Panc1 (cell line): ENCODE measurements around the gene TAL1.
"Not testable (repeated sequence)": the region's sequence is repeated elsewhere in the genome, so short reads cannot be mapped to it uniquely, and the experiment has no call there.

Source experiments
- CTCF ChIP-seq: fragments of 450-650 bp; IDR thresholded peaks from 2 replicates; pipeline ENCODE4 v1.5.1; 2017; ENCODE audit warnings: mild to moderate bottlenecking
- POLR2AphosphoS5 ChIP-seq: IDR thresholded peaks from 2 replicates; pipeline ENCODE4 v1.6.1; 2012; ENCODE audit warnings: mild to moderate bottlenecking, low read depth, low read length, moderate library complexity
- REST ChIP-seq, 2 experiments: IDR thresholded peaks; 2 replicates each; pipeline ENCODE4 v1.6.1; 2011 to 2012; ENCODE audit warnings: low read depth in 2 of 2, control low read depth in 1 of 2, low read length in 1 of 2, mild to moderate bottlenecking in 1 of 2, moderate library complexity in 1 of 2; ENCODE audit not compliant: insufficient read depth in 1 of 2
- SIN3A ChIP-seq: IDR thresholded peaks from 2 replicates; pipeline ENCODE4 v1.6.1; 2012; ENCODE audit warnings: low read depth, mild to moderate bottlenecking, low read length, moderate library complexity, borderline replicate concordance; ENCODE audit not compliant: insufficient read depth
- TCF7L2 ChIP-seq: IDR thresholded peaks from 2 replicates; pipeline ENCODE4 v1.6.1; 2011; ENCODE audit warnings: mild to moderate bottlenecking, low read depth, low read length, inconsistent platforms

- TF ChIP-seq CTCF; TCF7L2; SIN3A; REST (IDR thresholded peaks at IDR 0.05; ENCODE audit: insufficient read depth in 1 of 2, low read depth in 2 of 2, low read length in 1 of 2); POLR2AphosphoS5: not testable (repeated sequence)
Measured at GRCh38 chr1:47265529-47265928, 33.5 kb upstream of the TAL1 start.
